OCI-LY1 (cell line): Measurements from ENCODE around the gene AIP.

Experiments
- EZH2 ChIP-seq: fragments of 200-600 bp; sonication (generic), shearing (Covaris generic); IDR thresholded peaks from 2 replicates; pipeline ENCODE4 v1.8.0; 2017; ENCODE audit warnings: borderline replicate concordance, mixed run types, mild to moderate bottlenecking, antibody characterized with exemption, low read length, moderate library complexity, mixed read lengths
- TF ChIP-seq, protein P1 (sequence below): fragments of 200-600 bp; sonication (generic), shearing (Covaris generic); IDR thresholded peaks from 2 replicates; pipeline ENCODE4 v1.5.1; 2017; ENCODE audit warnings: mild to moderate bottlenecking, antibody characterized with exemption, low read length, moderate library complexity, mixed read lengths

DNA sequence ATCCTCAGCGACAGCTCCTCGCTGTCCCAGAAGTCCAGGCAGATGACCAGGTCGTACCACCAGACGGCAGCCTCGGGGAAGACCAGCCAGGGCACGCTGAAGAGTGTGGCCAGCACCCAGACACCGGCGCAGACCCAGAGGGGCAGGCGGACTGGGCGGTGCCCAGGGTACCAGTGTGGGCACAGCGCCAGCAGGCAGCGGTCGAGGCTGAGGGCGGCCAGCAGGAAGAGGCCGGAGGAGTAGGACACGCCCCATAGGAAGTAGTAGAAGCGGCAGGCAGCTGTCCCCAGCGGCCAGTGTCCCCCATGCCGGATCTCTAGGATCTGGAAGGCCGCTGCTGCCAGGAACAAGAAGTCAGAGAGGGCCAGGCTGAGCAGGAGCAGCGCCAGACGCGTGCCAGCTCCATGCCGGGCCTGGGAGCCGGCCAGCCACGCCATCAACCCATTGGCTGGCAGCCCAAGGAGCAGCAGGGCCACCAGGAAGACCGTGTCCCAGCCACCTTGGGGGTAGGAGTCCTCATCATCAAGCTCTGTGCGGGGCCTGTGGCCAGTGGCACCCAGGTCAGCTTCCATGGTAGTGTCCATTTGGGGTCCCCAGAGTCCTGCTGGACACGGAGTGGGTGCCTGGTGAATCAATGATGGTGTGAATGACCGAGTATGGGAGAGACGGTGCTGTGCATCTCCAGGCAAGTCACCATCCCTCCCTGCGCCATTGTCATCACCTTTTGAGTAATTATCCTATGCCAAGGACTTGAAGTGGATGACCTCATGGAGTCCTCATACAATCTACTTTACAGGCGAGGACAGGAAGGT lies 30.5 kb upstream of the AIP start, which contains the start of gene GPR152:
- TF ChIP-seq, protein P1, sequence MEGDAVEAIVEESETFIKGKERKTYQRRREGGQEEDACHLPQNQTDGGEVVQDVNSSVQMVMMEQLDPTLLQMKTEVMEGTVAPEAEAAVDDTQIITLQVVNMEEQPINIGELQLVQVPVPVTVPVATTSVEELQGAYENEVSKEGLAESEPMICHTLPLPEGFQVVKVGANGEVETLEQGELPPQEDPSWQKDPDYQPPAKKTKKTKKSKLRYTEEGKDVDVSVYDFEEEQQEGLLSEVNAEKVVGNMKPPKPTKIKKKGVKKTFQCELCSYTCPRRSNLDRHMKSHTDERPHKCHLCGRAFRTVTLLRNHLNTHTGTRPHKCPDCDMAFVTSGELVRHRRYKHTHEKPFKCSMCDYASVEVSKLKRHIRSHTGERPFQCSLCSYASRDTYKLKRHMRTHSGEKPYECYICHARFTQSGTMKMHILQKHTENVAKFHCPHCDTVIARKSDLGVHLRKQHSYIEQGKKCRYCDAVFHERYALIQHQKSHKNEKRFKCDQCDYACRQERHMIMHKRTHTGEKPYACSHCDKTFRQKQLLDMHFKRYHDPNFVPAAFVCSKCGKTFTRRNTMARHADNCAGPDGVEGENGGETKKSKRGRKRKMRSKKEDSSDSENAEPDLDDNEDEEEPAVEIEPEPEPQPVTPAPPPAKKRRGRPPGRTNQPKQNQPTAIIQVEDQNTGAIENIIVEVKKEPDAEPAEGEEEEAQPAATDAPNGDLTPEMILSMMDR: no peak
- no peak for TF ChIP-seq EZH2
